Hepatocyte (in vitro differentiated cells): Measurements from ENCODE around the gene DNTT.

Source experiments
- CTCF ChIP-seq: fragments of 200-600 bp; sonication (generic); IDR thresholded peaks from 2 replicates; pipeline ENCODE4 v1.5.1; 2016; ENCODE audit warnings: antibody characterized with exemption, mild to moderate bottlenecking; ENCODE audit not compliant: poor library complexity
- EZH2 ChIP-seq: fragments of 200-600 bp; sonication (generic); IDR thresholded peaks from 2 replicates; pipeline ENCODE4 v1.6.1; 2016; ENCODE audit warnings: antibody characterized with exemption, mild to moderate bottlenecking, borderline replicate concordance

GRCh38 chr10:96367470-96367869 lies 63.2 kb downstream of the DNTT start:
- TF ChIP-seq EZH2 (no peak), CTCF (no peak)
